Nephron progenitor cell (in vitro differentiated cells): Measurements from ENCODE around the gene ENTPD8.

Experiments
- DNase-seq: peaks from one replicate; pipeline ENCODE4 v3.0.0; 2021
- H3K27ac Mint-ChIP-seq: 2 replicates; pipeline ENCODE4 v1.8.0; 2021; ENCODE audit warnings: mild to moderate bottlenecking, moderate library complexity, mixed read lengths
- H3K27me3 Mint-ChIP-seq: 2 replicates; pipeline ENCODE4 v1.8.0; 2021; ENCODE audit warnings: mild to moderate bottlenecking, low read depth, mixed read lengths; ENCODE audit not compliant: poor library complexity
- H3K36me3 Mint-ChIP-seq: 2 replicates; pipeline ENCODE4 v1.8.0; 2021; ENCODE audit warnings: low read depth, mixed read lengths
- H3K4me1 Mint-ChIP-seq: 2 replicates; pipeline ENCODE4 v1.8.0; 2021; ENCODE audit warnings: mixed read lengths
- H3K4me3 Mint-ChIP-seq: 2 replicates; pipeline ENCODE4 v1.8.0; 2021; ENCODE audit warnings: mild to moderate bottlenecking, moderate library complexity, mixed read lengths
- H3K9me3 Mint-ChIP-seq: 2 replicates; pipeline ENCODE4 v1.8.0; 2021; ENCODE audit warnings: mild to moderate bottlenecking, moderate library complexity, mixed read lengths
- TF ChIP-seq, protein P1 (sequence below): fragments of 200-600 bp; sonication (generic); IDR thresholded peaks from 2 replicates; pipeline ENCODE4 v1.5.0; 2021; ENCODE audit warnings: antibody characterized with exemption

ENTPD8 gene

DNA sequence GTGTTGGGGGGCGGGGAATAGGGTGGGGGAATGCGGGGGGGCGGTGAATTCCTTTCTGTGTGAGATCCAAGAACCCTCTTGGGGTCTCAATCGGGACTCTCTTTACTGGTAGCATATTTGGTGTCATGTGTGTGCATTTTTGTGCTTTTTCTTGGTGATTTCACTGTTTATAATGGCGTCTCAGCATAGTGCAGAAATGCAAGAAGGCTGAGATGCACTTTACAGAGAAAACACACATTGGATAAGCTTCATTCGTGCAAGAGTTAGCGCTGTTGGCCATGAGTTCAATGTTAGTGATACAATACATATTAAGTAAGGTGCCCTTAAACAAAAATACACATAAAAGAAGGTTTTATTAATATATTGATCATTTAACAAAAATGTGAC, 771 bp upstream of the ENTPD8 start:
- Mint-ChIP-seq H3K9me3 (peaks cover 4% of the 10 kb centered on the region), H3K36me3 (no peaks in the 10 kb centered on the region), H3K4me1 (peaks cover 19% of the 10 kb centered on the region), H3K4me3 (peak overlapping the region; percentile 76), H3K27ac (no peak overlapping the region), H3K27me3 (peaks cover 35% of the 10 kb centered on the region)
- no peak for DNase-seq
- TF ChIP-seq, protein P1, sequence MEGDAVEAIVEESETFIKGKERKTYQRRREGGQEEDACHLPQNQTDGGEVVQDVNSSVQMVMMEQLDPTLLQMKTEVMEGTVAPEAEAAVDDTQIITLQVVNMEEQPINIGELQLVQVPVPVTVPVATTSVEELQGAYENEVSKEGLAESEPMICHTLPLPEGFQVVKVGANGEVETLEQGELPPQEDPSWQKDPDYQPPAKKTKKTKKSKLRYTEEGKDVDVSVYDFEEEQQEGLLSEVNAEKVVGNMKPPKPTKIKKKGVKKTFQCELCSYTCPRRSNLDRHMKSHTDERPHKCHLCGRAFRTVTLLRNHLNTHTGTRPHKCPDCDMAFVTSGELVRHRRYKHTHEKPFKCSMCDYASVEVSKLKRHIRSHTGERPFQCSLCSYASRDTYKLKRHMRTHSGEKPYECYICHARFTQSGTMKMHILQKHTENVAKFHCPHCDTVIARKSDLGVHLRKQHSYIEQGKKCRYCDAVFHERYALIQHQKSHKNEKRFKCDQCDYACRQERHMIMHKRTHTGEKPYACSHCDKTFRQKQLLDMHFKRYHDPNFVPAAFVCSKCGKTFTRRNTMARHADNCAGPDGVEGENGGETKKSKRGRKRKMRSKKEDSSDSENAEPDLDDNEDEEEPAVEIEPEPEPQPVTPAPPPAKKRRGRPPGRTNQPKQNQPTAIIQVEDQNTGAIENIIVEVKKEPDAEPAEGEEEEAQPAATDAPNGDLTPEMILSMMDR, result no peak

DNA sequence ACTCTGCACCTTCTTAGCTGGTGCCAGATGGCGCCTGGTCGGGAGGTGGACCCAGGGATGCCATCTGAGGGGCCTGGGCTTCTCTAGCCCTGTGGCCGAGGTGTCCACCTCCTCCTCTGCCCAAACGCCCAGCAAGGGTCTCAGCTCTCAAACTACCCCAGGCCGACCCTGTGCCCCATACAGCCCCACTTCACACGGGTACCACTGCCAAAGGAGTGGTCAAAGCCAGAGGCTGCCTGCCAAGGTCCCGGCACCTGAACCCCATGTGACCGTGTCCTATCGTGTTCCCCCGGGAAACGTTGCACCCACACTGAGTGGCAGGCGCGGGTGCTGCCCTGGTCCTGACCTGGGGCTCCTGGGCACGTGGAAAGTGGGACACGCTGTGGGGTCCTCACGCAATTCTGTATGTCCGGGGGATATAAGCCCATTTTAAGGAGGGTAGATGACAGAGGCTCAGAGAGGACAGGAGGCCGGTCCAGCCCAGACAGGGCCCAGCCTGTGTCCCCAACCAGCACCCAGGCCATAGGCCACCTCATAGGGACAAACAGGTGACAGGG, 1.9 kb downstream of the ENTPD8 start:
- H3K9me3 Mint-ChIP-seq, result peaks cover 4% of the 10 kb centered on the region
- H3K36me3 Mint-ChIP-seq, result no peaks in the 10 kb centered on the region
- peaks cover 5% of the 10 kb centered on the region for H3K4me1 Mint-ChIP-seq
- TF ChIP-seq, protein P1, result no peak
- peaks cover 29% of the 10 kb centered on the region for H3K27me3 Mint-ChIP-seq
- H3K27ac Mint-ChIP-seq, result no peak overlapping the region
- DNase-seq, result peak; percentile 1
- H3K4me3 Mint-ChIP-seq, result no peak overlapping the region

DNA sequence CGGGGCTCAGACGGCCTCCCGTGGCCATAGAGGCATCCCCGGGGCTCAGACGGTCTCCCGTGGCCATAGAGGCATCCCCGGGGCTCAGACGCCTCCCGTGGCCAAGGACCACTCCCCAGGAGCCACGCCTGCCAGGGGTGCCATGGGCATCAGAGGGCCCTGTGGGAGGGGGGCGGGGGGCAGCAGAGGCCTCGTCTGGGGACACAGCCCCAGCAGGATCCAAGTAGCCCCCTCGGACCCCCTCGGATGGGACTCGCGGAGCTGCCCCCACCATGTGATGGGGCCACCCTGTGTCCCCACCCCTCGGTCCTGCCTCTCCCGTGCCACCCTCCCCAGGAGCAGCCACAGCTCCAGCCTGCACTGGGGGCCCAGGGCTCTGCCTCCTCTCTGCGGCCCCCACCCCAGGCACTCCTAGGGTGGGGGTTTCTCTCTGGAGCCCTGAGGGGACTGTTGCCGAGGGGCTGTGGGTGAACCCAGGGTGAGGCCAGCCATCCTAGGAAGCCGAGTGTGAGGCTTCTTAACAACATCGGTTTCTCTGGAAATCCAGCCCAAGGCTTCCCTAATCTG, 2.5 kb downstream of the ENTPD8 start:
- TF ChIP-seq, protein P1, result no peak
- Mint-ChIP-seq H3K27me3 (peaks cover 23% of the 10 kb centered on the region), H3K27ac (no peak overlapping the region), H3K9me3 (peaks cover 4% of the 10 kb centered on the region), H3K4me1 (peaks cover 5% of the 10 kb centered on the region), H3K36me3 (no peaks in the 10 kb centered on the region), H3K4me3 (no peak overlapping the region)
- DNase-seq, result peak; percentile 1

DNA sequence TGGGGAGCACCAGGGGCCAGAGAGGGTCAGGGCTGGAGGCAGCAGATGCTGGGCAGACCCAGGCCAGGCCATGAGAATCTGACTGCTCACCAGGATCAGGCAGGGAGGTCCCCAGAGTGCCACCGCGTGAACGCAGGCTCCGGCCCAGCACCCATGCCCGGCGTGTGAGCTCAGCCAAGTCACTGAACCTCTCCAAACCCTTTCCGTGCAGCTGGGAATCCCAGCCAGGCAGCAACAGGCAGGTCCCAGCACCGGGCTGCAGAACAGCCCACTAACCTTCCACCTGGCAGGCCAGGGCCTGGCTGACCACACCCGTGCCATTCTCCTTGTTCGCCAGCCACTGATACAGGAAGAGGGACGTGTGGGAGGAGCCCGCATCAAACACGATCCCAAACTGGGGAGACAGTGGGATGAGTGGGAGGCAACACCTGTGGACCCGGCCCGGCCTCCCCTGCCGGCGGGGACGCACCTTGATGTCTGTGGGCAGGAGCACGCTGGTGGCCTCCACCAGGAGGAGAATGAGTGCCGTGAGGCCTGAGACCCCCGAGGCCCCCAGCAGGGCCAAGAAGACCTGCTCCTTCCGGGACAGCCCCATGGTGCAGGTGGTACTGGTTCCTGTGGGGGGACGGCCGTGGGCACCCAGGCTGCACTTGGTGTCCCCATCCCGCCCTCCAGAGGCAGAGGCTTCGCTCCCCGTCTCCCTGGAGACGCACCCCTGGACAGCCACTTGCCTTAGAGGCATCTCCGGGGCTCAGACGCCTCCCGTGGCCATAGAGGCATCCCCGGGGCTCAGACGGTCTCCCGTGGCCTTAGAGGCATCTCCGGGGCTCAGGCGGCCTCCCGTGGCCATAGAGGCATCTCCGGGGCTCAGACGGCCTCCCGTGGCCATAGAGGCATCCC, 3.2 kb downstream of the ENTPD8 start:
- DNase-seq, result peak; percentile 1
- no peaks in the 10 kb centered on the region for H3K36me3 Mint-ChIP-seq
- no peak overlapping the region for H3K4me3 Mint-ChIP-seq
- H3K9me3 Mint-ChIP-seq, result no peaks in the 10 kb centered on the region
- H3K27ac Mint-ChIP-seq, result no peak overlapping the region
- peaks cover 16% of the 10 kb centered on the region for H3K27me3 Mint-ChIP-seq
- H3K4me1 Mint-ChIP-seq, result peaks cover 5% of the 10 kb centered on the region
- TF ChIP-seq, protein P1, result no peak

DNA sequence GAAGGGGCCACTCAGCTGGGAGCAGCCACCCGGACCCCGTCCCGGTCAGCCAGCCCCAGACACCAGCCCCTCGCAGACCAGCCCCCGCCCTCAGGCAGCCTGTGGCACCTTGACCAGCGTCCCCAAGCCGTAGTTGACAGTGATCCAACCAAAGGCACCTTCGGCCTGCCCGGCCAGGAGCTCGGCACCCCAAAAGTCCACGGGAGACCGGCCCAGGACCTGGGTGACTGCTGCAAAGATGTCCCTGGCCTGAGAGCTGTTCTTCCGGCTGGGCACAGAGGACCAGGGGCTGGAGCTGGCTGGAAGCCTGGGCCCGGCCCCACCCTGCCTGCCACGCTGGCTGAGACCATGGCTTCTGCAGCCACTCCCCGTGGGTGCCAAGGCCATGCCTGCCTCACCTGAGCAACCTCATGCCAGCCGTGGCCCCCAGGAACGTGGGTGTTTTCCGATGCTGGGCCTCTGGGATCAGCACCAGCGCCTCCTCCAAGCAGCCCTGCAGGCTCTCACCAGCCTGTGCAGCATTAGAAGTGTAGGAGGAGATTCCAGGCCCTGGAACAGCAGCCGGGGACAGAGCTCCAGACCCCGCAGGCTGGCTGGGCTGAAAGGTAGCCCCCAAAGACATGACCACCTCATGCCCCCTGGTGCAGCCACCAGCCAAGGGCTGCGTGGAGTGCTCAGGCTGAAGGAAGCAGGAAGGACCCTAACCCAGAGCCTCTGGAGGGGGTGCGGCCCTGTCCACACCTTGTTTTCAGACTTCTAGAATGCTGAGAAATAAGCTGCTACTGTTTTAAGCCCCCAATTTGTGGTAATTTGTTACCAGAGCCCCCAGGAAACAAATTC, 4.2 kb downstream of the ENTPD8 start:
- Mint-ChIP-seq H3K4me3 (no peak overlapping the region), H3K4me1 (peaks cover 3% of the 10 kb centered on the region), H3K9me3 (no peaks in the 10 kb centered on the region), H3K27me3 (peaks cover 7% of the 10 kb centered on the region), H3K36me3 (no peaks in the 10 kb centered on the region), H3K27ac (no peak overlapping the region)
- TF ChIP-seq, protein P1, result no peak
- DNase-seq, result peak; percentile 2
